Stimulated activated CD8-positive, alpha-beta memory T cell treated with anti-CD3 and anti-CD28 coated beads, Interleukin-2, amount 100 ng/mL, for 48 hours (primary cell): ENCODE data around the gene VWF.

Source experiments
- DNase-seq, 2 donors: peaks; one replicate each; pipeline ENCODE4 v3.0.0-alpha.2; 2020; ENCODE audit warnings: low read depth in 2 of 2

Gene VWF

GRCh38 chr12:6058481-6059161, 65.8 kb downstream of the VWF start:
- DNase-seq = no peak

DNA sequence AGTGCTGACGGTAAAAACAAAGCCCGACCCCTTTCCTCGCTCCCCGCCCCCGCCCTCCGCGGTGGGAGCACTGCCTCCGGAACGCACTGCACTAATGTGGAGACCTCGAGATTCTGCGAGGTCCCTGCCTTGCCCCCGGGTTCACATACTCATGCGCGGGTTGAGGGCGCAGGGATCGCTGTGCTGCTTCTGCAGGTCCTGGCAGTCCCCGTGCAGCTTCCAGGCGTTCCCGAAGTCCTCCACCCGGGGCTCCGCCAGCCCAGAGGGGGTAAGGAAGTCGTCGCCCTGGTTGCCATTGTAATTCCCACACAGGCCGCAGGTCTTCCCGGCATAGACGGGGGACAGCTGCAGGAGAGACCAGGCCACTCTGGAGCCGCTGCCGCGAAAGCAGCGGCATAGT, 66.8 kb downstream of the VWF start:
- no peak for DNase-seq

DNA sequence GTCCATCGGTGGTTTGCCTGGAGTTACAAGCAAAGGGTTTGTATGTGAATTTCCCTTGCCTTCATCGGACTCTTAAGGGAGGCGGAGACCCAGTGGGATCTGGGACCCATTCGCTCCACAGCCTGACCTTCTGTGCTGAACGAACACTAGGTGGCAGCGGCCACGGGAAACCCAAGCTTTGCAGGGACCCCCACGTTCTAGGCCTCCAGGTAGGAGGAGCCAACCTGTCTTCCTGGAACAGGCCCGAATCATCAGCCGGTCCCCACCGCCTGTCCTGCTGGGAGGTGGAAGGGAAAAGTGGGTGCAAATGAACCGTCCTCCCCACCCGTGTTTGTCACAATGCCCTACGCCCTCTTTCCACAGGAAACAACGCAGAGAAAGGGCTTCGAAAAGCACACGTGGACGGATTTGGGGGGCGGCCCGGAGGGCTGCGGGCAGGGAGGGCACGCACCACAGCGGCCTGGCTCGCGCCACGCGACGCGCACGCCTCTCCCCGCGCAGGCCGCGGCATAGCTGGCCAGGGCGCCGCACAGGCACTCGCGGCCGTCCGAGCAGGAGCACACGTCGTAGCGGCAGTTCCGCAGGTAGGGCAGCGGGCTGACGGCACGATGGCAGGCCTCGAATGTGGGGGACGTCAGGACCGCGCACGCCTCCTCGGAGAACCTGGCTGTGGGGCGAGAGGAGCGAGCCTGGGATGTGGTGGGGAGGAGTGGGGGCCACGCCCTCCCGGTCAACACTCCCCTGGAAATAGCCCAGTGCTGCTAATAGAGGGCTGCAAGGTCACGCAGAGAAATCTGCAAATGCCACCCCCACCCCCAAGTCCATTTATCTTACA, 67.8 kb downstream of the VWF start:
- peak in 1 of 2 donors; percentile 28 for DNase-seq

- no peak for DNase-seq
Measured at GRCh38 chr12:6053541-6053940, 70.9 kb downstream of the VWF start.

- no peak for DNase-seq
Measured at GRCh38 chr12:6052940-6053329, 71.5 kb downstream of the VWF start.

GRCh38 chr12:6052206-6052939, 72.1 kb downstream of the VWF start:
- DNase-seq = no peak

DNA sequence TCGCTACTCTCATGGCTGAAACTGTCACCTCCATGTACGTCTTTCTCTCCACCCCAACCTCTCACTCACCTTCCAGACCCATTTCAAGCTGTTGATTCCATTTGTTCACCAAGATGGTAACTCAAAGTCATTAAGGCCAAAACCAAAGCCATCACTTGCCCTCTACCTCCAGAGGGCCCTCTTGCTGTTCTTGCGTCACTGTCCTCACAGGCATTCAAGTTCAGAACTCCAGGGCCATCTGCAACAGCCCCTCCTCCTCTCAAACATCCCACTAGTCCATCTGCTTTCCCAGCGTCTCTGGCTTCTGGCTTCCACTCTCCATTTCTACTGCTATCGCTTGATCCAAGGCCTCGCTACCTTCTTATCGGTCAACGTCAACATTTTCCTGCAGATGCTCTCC, 74.5 kb downstream of the VWF start:
- DNase-seq = no peak

DNA sequence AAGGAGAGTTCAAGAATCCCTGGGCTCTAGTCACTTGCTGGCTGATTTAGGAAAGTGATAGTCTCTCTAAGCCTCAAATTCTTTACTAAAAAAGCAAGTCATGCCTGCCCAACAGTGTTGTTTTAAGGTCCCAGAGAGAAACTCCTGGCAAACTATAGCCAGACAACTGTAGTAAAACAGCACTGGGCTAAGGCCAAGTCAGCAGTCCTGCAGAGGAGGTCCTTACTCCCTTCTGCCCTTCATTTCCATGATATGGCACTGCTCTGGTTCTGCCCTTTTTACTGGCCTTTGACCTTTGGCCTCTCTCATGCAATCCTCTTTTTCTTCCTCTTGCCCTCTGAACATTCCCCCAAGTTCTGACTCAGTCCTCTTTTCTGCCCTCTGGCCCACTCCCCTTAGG, 74.9 kb downstream of the VWF start:
- DNase-seq = no peak

- no peak for DNase-seq
Measured at GRCh38 chr12:6047249-6048237, 76.9 kb downstream of the VWF start.

DNA sequence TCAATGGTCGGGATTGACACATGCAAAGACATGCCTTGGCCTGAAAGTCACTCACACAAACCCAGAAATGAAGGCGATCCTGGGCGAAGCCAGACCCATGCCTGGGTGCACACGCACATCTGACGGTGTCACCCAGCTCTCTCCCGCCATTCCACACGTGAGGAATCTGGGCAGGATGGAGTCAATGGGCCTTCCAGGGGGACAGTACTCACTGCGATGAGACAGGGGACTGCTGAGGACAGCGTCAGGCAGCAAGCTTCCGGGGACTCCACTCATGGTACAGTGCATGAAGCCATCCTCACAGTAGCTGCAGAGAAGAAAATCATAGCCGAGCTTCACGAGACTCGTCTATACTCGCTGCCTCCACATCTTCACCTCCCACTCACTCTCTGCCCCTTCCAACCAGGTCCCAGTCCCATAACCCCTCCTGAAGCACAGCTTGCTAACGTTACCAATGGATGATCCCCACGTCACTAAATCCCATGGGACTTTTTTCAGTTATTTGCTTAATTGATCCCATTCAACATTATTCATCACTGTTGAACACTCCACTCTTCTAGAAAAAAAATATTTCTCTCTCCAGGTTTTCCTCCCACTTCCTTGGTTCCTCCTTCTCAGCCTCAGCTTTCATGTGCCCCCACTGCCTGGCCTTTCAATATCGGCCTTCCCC, 77.8 kb downstream of the VWF start:
- DNase-seq = no peak

- no peak for DNase-seq
Measured at GRCh38 chr12:6045438-6045837, 79.0 kb downstream of the VWF start.

- no peak for DNase-seq
Measured at GRCh38 chr12:6044082-6044481, 80.4 kb downstream of the VWF start.

- no peak for DNase-seq
Measured at GRCh38 chr12:6042446-6042845, 82.0 kb downstream of the VWF start.

DNA sequence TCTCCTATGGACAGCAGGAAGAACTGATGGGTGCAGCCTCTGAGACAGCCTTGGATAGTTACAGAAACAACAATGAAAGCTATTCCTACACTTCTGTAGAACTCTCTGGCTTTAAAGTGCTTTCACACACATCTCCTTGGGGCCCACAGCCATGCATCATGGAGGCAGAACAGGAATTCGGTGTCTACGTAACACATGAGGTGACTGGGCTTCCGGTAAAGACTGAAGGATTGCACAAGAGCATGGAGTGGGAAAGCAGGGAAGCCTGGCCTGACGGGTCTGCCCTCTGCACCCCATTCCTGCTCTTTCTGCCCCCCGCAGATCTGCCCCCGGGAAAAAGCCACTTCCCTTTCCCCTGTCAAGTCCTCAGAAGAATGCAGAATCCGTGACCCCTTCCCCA, 82.6 kb downstream of the VWF start:
- no peak for DNase-seq

DNA sequence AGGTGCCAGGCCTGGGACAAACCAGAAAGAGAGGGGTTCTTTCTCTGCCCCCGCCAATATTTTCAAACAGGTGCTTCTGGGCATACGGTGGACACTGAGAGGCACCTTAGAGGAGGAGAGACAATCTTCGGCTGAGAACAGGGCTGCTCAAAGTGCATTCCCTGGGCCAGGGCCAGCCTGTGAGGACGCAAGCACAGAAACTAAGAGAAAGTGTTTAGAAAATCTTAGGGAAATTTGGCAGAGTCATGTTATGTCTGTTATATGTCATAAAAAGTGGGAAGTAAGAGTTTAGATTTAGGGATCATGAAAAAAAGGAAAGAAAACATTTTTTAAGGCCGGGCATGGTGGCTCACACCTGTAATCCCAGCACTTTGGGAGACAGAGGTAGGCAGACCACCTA, 83.7 kb downstream of the VWF start:
- no peak for DNase-seq

- peak; percentile 21 to 27 for DNase-seq
Measured at GRCh38 chr12:6039894-6040601, 84.4 kb downstream of the VWF start.

GRCh38 chr12:6038160-6038559, 86.3 kb downstream of the VWF start:
- DNase-seq = peak; percentile 17 to 18

DNA sequence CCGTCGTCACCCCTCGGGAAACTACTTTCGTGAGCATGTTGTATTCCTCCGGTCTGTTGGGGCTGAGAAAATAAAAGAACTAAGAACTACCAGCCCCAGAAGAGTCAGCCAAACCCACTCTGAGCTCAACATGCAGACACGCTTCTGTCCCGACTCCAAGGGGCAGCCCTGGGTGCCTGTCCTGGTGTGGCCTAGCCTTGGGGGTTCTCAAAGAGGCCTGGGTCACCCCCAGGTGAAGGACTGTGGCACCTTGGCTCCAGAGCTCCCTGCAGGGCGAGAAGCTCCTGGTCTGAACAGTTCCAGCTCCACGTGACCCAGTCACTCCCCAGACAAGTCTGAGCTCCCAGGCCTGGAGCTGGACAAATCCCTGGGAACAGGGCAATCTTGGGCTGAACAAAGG, 87.0 kb downstream of the VWF start:
- DNase-seq = no peak

DNA sequence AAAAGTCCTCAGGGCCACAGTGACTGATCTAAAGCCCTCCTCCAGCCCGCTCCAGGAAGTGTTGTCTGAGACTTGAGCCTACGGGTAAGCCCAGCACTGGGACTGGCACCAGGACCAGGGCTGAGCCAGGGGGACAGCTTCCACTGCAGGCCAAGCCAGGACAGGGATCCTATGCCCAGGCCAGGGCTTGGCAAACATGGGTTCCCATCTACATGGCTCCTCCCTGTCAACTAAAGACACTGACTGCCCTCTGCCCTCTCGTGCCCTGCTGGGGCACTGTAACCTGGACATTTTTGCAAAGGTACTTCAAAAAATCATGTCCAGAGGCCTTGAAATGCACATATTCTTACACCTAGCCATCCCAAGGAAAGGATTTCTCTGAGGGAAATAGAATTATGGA, 88.0 kb downstream of the VWF start:
- DNase-seq = no peak

- no peak for DNase-seq
Measured at GRCh38 chr12:6034596-6034995, 89.9 kb downstream of the VWF start.
